HG03558 (cell line): ENCODE measurements around the gene PSMB7.

ENCODE experiments used
- ATAC-seq: cut with Tn5 transposase; IDR thresholded peaks from one replicate; pipeline ENCODE4 v1.9.1; 2021; ENCODE audit warnings: moderate number of reproducible peaks; ENCODE audit not compliant: unreplicated experiment; ENCODE audit errors: extremely low read depth

The PSMB7 gene

DNA sequence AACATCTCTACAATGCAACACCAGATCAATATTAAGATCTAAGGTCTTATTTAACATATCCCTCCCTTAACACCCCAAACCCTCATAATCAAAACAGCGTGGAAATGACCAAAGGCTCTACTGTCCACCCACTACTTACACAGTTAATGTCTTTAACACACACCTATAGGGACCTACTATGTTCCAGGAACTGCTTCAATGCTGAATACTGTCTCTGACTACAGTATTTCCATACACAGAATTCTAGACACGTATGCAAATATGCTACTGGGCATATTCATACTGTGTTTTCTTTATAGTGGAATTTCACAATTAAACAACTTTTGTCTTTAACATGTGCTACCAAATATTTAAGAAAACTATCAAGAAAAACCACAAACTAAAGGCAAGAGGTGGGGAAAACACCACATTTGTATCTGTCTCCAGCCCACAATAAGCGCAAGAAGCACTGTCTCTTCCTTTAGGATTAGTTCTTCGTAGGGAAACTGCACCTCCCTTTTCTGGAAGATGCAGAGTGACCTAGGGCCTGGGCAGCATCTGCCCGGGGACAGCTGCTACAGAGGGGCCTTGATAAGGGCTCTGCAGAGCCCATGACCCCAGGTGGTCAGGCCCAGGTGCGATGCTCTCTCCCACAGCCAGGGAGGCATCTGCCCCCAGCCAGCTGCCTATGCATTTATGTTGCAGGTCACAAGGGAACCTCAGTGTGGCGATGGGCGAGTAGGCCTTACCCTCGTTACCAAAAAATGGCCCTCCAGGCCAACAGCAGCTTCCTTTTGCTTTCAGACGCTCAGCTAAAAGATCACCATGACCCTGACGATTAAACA is 55.2 kb downstream of the PSMB7 start:
- ATAC-seq, result no peak

DNA sequence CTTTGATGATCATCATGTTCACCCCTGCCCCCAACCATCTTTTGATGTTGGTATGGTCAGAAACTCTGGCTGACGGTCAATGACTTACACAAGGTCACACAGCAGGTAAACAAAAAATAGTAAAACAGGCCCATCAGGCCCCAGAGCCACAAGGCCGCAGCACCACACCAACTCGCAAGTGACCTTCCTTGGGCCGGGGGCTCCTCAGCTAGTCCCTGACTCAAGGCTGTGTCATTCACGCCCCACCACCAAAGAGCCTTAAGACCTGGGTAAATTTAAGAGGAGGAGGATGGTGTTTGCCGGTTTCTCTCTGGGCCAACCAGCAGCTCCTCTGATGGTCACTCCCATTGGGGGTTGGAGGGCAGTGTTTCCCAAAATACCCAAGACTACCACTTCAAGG is 55.8 kb downstream of the PSMB7 start:
- no peak for ATAC-seq

DNA sequence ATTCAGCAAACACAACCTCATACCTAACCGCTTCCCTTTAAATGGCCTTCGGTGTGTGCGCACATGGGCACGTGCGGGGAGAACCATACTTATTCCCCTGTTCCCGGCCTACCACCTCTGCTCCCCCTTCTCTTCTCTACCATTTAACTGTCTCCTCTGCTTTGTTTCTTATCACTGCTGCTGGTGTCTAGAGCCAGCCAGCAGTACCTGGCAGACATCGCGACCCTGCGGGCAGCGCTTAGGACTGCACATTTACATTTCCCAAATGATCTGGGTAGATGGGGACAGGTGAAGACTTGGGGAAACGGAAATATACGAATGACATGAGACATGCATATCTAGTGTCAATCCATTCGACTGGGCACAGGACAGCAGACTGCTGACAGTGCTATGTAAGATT is 56.6 kb downstream of the PSMB7 start:
- ATAC-seq, result no peak

DNA sequence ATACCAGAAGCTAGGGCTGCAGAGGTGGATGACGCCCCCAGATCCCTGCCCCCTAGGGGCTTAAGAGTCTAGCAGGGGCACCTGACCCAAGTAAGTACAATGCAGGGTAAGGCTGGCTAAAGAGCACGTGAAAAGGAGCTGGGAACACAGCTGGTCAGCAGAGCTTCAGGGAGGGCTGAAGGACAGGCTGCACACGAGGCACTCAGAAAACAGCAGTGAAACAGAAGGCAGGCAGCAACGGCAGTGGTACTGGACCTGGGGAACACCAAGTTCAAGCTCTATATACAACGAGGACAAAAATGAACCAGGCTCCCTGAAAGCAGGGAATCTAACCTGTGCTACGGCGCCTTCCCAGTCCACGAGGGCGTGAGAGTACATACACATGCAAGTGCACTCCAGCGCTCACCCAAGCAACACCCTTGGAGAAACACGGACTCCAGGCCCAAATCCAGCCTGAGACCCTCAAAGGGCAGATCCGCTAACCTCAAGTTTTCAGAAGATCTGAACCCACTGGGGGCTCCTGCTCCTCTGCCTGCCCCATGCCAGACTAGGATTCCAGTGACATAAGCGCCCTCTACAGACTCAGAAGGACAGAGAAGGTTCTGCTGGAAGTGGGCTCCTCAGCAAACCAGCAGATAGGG is 57.4 kb downstream of the PSMB7 start:
- ATAC-seq, result no peak

DNA sequence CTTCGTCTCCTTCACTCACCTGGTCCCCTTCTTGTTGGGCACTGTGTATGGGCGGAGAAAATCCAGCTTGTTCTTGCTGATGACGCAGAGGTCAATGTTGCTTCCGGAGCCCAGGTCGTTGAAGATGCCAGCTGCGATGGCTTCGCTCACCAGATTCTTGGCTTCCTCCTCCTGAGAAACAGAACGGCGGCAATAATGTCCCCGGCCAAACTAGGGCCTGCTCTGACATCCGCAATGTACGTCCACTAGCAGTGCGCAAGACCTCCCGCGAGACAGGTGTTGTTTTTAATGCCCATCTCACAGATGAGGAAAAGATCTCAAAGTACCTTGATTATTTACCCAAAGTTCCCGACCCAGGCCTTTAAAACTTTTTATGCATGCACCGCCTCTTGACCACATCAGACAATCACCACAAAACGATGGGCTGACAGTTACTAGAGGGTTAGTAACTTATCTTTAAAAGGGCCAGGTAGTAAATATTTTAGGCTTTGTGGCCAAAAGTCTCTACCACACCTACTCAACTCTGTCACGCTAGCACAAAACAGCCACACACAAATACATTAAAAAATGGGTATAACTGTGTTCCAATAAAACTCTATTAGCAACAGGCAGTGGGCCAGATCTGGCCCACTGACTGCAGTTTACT is 58.4 kb downstream of the PSMB7 start:
- ATAC-seq, result no peak

DNA sequence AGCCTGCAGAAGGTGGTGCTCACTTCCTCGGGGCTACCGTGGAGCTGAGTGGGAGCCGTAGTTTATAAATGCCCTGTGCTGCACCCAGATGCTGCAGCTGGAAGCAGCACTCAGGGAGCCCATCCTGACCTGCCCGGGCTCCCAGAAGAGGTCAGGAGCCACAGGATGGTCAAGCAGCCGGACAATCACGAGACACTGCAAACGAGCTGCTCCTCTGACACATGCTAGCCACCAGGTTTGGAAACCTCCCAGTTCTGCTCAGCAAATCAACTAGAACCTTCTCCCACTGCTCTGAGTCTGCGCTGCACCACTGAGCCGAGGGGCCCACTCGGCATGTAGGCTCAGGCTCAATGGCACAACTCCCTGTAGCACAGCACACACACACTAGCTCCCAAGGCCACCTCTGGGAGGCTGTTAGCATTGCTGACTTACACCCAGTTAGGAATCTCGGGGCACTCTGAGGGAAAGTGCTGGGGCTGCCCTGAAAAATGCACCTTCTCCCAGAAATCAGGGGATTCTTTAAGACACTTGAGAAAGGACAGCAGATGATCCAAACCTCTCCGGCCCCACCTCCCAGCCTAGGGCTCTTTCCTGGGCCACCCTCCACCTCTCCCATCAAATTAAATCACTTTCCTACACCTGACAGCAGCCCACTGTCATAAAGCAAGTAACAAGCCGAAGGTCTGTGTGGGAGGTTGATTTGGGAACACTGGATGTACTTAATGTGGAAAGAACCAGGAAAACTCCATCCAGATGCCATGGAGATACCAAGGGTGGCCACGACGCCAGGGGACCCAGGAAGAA is 59.1 kb downstream of the PSMB7 start:
- ATAC-seq, result no peak

DNA sequence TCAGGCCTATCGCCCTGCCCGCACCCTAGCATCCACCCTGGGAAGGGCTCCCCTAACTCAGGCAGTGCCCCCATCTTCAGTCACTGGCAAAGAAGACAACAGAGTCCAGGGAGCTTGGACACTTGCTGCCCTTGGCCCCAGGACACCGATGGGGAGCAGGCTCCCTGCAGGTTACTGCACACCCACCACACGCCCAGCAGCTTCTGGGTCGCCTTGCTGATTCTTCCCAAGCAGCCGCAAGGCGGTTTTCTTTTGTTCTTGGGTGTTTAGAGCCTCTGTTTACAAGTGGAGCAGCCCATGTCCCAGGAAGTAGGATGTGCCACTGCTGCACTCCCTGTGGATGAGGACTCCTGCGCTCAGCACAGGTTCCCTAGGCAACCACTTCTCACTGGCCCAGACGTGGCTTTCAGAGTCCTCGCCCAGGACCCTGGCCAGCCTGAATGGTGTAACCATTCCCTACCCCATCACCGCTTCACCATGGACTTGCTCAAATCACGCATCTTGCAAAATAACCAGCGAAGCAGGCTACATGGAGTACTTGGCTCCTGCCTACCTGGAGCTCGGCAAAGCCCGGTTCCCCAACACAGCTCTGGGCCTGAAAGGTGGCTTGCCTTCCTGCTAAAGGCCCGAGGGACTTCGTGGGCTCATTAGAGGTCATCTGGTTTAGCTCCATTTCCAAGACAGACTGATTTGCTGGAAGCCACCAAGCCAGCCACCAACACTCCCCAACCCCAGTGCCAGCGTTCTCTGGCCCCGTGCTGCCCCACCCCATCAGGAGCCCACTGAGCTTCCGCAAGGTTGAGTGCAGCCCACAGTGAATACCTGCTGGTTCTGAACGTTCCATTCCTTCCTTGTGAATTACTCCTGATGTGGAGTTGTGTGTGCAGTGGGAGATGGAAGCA is 60.0 kb downstream of the PSMB7 start:
- ATAC-seq, result no peak

DNA sequence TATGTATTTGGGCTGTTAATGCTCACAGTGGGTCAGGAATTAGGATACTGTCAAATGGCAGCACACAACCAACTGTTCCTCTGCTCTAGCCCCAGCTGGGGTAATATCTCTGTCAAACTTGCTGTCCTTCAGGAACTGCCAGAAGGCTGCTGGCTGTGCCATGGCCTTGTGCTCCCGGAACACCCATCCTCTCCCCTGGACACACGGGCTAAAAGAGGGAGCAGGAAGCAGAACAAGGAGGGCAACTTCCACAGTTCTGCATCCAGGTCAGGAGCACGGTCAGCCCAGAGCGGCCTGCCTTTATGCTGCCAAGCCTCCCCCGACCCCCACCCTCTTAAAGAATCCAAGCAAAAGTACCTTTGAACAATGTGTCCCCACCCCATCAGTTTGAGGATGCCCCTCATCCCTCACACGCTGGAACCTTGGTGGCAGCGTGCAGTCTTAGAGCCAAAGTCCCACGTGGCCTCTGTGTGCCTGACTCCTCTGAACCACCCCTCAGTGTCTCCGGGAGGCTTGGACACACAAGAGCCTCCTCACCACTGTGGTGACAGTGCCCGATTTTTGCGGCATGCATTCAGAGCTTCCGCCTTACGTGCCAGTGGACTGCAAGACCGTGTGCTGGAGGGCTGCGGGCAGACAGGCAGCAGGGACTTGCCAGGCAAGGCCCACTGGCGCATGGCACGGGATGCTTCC is 60.8 kb downstream of the PSMB7 start:
- no peak for ATAC-seq

DNA sequence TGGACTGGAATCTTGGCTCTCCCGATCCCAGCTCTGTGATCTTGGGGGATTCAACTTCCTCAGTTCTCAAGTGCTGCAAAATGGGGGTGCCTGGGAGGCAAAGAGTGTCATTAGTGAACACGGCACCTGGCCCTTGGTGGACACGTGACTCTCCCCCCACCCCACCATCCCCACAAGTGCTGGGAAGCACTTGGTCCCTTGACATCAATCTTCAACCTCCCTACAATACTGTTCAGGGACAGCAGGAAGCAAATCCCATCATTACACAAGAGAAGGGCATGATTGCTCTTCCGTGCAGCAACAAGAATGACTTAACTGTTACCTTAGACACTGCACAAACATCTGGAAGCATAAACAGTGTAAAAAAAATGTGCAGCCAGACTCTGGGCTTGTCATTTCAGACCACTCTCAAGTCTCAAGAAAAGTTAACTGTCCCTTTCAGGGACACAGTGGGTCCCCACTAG is 61.4 kb downstream of the PSMB7 start:
- ATAC-seq, result no peak

DNA sequence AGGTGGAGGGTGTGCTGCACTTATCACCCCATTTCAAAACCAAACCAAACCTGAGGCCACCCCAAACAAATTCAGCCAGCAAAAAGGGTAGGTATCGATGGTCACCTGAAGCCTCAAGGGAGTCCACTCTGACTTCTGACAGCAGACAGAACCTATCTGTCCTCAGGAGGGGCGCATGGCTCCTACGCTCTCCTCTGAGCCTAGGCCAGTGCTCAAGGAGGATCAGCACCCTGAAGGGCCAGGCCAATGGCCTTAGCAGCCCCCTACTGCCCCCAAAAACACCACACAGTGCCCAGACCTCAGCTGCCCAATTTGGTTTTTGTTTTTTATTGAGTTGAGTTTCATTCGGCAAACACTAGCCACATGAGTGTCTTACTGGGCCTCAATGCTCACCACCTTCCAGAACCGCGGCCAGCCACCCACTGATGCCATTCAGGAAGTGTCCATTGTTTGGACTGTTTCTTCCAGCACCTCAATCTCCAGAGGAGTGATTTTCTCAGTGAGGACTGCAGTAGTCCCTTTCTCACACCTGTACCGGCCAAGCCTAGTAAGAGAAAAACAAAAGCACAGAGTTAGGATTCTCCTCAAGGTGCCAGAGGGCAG is 62.0 kb downstream of the PSMB7 start:
- ATAC-seq, result no peak

DNA sequence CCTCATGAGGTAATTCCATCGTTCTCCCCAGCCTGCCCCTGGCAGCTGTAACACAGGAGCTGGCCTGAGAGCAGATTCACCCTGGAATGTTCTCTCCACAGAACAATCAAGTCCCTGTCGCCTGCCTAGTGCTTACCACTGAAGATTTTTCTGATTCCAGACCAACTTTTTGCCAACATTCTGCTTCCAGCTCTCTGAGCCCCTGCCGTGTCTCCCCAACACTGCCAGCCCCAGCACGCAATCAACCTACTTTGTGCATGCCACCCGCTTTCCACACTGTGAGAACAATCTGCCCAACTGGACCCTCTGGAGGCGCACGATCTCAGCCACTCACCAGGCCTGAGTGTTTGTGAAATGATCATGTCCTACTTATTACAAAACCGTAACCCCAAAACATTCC is 62.6 kb downstream of the PSMB7 start:
- no peak for ATAC-seq

DNA sequence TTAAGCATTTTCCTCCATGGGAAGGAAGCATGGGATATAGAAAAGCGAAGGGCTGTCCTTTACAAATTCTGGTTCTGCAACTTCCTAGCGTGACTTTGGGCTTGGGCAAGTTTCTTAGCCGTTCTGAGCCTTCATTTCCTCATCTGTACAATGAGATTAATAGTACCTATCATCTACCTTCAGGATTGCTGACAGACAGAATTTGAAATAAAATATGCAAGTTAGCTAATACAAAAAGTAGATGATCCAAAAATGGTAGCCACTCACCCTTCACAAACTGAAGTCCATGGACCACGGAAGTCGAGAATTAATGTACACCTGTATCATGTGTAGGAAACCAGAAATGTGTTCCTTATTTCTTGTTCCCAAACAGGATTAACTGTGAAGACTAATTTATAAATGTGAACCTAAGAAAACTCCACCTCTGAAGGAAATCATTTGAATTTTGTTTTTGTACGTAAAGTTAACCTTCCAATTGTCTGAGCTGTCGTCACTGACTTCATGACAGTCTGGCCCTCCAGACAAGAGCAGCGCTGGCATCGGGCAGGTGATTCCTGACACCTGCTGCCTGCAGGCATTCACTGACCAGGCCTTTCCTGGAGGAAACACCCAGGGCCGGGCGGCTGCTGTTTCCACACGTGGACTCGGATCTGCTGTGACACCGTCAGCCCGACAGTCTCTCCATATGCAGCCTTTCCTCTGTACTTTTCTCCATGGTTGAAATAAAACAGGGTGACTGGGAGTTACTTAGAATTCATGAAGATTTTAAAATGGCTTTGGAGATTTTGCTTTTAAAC is 63.4 kb downstream of the PSMB7 start:
- ATAC-seq, result no peak

DNA sequence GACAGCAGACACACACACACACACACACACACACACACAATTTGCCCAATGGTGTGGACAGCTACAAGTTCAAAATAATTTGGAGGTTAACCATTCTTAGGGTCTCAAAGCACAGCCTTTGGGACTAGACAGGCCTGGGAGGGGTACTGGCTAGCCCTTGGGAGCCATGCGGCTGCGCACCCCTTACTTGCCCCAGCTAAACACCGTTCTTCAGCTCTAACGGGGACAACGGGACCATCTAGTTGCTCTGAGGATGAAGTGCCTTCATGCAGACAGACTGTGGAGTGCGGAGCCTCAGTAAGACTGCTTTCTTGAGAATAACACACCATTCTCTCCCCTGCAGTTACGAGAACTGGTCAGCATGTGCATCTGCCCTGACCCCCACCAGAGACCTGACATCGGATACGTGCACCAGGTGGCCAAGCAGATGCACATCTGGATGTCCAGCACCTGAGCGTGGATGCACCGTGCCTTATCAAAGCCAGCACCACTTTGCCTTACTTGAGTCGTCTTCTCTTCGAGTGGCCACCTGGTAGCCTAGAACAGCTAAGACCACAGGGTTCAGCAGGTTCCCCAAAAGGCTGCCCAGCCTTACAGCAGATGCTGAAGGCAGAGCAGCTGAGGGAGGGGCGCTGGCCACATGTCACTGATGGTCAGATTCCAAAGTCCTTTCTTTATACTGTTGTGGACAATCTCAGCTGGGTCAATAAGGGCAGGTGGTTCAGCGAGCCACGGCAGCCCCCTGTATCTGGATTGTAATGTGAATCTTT is 64.6 kb downstream of the PSMB7 start:
- no peak for ATAC-seq

DNA sequence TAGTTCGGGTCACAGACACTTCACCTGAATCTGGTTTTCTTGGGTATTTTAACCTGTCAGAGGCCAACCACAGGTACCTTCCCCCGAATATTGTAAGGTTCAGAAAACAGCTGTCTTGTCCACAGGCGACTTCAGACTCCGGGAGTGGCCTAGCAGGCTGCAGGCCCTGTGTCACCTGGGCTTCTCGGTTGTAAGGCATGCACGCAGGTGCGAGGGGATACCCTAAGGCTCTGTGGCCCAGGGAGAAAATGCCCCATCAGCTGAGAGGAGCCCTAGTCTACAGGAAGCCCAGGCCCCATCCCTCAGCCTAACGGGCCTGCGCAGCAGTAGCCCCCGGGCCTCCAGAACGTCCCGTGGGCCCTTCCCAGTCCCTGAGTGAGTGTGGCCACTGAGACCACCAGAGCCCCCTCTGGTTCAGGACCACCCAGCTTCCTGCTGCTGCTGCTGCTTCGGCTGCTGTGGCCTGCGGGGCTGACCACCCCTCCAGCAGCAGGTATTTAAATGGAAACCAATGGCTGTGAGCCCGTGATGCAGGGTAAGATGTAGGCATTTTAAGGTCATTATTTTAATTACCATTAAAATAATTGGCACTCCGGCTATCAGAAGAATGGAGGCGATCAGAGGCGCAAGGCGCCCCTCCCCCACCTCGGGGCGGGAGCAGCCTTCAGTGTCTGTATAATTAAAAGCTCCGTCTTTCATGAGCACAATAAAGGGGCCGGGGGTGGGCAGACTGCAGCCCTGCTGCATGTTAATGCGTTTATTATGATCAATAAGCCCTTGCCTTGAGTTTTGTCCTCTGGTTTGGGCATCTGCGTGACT is 65.4 kb downstream of the PSMB7 start:
- ATAC-seq, result no peak

DNA sequence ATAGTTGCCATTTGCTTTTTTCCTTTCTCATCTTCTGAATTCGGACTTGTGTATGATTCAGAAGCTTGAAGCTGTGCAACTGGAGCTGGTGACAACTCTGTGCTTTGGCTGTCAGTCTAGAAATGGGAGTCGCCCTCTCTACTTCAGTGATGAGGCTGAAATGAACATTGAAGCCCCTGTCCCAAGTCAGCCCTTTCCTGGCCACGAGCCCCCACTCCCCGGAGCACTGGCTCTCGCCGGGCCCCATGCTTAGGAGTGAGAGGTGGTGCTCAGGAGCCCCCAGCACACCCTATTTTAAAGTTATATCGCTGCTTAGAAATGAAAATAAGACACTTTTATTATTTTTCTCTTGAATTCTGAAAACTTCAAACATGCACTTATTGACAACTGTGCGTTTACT is 66.0 kb downstream of the PSMB7 start:
- ATAC-seq, result no peak

DNA sequence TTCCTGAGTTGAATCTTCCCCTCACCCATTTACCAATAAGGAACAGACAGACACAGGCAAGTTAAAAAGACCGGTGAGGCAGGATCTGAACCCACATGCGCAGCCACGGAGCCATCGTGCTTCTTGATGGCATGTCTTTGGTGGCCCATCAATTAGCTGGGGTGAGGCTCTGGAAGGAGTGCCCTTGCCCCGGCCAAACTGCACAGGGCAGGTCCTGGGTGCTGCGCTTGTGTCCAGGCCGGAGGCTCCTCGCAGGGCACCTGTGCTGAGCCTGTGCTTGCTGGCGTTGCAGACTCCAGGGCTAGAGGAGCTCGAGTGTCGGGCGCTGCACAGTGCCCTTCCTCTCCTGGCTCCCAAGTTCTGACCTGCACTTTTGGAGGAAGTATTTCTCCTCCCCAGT is 66.4 kb downstream of the PSMB7 start:
- no peak for ATAC-seq
